Lung microvascular endothelial cell (primary cell): ENCODE results near the gene SLC22A2. TPM values are rescaled to one million over a fixed set of nuclear protein-coding genes. Genes with fewer than 3 reads are reported as not detected.
"Not testable (repeated sequence)": the region's sequence is repeated elsewhere in the genome, so short reads cannot be mapped to it uniquely, and the experiment has no call there.

Experiments
- DNase-seq, 2 donors: peaks; one replicate each; pipeline versions ENCODE4 v3.0.0 to v3.0.0-alpha.2; 2010; ENCODE audit warnings: low read depth in 2 of 2
- total RNA-seq: library from RNA; depleted of rRNA; stranded (reverse); fragments of >200 nt; gene quantifications from 2 replicates; pipeline ENCODE4 v1.2.1, GENCODE V29; 2014

Gene SLC22A2
- total RNA-seq: not detected in 2 replicates

DNA sequence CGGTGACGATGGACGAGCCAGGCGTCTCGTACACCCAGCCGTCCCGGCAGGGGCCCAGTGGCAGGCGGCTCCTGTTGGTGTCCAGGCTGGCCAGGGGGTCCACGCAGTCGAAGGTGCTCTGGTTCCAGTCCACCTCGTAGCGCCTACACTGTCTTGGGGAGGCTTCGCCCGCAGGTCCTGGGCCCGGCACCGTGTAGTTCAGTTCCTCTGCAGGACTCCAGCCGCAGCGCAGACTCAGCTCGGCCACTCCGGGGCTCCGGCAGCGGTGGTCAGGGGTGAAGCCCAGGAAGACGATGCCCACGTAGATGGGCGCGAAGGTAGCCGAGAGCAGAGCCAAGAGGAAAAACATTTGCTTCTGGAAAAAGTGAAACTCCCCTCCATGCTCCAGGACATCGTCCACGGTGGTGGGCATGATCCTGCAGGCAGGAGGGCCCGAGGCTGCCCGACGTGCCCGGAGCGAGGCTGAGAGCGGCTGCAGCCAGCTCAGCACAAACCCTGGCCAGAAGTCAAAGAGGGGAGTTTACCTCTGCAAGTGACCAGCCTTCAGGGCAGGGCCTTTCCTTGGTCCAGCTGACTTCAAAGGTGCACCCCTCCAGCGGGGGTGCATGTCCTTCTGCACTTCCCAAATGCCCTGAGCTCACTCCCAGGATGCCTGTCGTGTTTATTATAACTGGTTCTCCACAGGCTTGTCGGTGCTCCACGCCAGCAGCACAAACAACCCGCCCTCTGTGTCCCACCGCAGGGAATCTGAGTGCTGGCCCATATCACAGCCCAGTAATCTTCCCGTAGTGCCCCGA, at the start of gene SLC22A2:
Gene SLC22A2 (minus strand): TSS at position 476 of the 797 bp plus-strand sequence. CDS start 64 bp downstream, at position 412.
- no peak for DNase-seq

DNA sequence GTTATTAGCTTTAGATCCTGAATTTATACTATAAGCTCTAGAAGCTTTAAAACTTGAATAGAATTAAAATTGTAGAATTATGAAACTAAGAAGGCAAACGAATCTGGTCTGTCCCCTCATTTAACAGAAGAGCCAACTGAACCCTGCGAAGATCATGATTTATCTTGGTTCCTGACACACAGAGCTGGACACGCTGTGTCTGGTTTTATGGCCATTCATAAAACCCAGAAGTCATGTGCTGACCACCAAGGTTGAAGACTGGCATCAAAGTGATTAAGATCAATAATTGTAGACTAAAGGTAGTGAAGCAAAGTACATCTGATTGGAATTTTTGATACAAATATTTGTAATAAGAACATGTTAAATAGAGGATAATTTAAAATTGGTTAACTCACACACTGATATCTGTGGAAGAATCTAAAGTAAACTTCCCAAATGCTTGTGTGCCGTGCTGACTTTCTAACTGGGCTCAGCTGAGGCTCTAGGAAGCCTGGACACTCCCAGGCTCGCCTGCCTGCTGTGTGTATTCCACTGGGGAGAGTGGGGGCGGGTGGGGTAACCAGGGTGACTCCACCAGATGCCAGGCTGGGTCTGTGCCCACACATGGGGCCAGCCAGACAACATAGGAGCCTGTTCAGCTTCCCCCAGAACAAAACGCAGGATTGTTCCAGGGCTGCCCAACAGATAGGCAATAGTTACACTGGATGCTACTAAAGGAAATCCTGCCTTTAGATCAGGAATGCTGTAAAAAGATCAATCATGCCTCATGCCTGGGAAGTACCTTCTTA, 47.5 kb upstream of the SLC22A2 start:
- no peak for DNase-seq

DNA sequence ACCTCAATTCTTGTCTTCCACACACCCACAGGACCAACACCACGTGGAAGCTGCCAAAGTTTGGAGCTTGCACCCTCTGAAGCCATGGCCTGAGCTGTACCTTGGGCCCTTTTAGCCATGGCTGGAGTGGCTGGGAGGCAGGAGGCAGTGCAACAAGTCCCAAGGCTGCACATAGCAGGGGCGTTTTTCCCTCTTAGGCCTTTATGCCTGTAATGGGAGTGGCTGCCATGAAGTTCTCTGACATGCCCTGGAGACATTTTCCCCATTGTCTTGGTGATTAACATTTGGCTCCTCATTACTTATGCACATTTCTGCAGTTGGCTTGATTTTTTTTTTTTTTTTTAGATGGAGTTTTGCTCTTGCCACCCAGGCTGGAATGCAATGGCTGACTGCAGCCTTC, 45.2 kb upstream of the SLC22A2 start:
- DNase-seq: no peak

DNA sequence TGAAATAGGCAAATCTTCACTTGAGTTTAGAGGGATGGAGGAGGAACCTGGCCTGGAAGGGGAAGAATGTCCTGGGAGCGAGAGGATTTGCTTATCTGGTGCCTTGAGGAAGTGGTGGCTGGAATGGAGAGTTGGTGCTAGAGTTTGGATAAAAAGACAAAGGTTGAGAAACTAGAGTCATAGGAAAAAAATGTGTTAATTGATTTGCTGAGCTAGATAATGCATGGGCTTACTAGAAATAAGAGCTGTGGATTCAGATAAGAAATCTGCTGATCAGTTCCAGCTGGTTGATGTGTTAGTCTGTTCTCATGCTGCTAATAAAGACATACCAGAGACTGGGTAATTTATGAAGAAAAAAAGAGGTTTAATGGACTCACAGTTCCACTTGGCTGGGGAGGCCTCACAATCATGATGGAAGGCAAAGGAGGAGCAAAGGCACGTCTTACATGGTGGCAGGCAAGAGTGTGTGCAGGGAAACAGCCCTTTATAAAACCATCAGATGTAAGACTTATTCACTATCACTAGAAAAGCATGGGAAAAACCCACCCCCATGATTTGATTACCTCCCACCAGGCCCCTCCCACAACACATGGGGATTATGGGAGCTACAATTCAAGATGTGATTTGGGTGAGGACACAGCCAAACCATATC, 43.9 kb upstream of the SLC22A2 start:
- DNase-seq: not testable (repeated sequence)

DNA sequence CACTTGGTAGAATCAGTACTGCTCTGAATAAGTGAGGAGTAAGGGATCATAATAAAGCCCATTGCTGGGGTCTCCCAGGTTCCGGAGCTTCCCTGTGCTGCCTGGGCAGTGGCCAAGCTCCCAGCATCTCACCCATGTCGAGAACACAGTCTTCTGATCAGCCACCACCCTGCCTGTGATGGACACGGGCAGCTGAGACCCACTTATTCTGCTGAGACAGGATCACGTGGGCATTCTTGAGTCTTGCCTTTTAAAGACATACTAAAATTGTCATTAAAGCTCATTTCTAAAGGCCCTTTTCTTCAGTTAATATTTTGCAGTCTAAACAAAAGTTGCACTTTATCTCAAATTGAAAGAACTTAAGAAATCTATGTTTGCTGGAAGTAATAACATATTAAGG, 42.7 kb upstream of the SLC22A2 start:
- DNase-seq: no peak

DNA sequence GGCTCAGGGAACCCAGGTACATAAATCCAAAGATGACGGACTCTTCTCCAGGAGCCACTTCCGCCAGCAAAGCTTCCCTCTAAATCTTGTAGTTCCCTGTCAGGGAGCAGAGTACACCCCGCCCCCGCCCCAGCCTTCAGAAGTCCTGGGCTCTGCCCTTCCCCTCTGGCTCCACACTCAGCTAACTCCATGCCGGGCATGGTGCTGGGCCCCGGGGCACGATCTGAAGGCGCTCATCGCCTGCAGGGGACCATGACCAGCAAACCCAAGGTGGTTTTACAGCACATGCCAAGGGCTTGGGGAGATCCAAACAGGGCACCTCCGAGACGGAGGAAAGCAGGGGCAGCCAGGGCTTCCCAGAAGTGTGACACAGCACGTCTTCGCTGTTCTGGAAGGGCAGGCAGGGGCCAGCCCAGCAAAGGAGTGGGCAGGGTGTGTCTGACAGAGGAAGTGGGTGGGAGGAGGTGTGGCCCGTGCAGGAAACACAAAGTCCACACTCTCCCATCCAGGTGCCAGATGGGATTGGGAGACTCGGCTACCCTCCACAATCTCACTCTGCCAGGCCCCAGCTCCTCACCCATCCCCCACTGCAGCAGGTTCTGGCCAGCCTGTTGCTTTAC, 41.6 kb upstream of the SLC22A2 start:
- no peak for DNase-seq

DNA sequence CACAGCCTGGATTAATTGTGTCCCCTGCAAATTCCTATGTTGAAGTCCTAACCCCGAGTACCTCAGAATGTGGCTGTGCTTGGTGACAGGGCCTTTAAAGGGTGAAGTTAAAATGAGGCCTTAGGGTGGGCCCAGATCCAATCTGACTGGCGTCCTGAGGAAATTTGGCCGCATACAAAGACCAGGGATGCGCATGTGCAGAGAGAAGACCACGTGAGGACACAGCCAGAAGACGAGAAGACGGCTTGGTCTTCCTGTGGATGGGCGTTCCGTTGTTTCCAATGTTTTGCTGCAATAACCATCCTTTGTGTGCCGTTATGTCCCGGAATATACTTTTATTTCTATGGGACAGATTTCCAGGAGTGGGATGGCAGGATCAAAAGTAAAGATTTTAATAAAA, 40.9 kb upstream of the SLC22A2 start:
- DNase-seq: no peak

DNA sequence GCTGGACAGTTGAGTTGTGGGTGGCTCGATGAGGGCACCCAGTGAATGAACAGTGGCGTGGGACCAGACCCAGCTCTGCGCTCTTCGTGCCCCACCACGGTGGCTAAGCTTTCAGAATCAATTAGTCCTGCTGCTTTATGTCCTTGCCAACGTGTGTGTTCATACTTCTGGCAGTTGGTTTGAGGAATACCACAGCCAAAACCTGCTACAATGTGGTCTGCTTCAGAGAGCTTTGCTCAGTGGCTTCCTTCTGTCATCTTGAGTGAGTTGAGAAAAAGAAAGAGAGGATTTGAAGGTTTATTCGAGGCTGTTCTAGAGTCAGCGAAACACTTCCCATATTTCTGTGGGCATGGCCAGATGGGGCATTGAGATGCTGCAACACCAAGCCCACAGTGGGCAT, 39.5 kb upstream of the SLC22A2 start:
- no peak for DNase-seq

DNA sequence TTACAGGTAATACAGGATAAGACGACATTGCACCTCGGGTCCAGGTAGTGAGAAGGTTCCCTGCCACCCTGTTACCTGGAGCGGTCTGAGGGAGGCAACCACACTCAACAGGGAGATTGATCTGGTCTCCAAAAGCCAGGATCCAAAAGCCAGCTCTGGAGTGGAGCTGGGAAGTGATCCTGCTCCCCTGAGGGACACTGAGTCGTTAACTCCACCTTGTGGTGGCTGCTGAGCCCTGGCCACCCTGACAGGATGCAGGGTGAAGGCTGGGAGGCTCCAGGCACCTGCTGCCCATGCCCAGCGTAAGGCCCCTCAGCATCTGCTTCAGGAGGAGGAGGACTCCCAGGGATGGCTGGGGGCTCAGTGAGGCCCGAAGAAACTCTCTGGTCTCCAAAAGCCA, 38.7 kb upstream of the SLC22A2 start:
- DNase-seq: no peak

DNA sequence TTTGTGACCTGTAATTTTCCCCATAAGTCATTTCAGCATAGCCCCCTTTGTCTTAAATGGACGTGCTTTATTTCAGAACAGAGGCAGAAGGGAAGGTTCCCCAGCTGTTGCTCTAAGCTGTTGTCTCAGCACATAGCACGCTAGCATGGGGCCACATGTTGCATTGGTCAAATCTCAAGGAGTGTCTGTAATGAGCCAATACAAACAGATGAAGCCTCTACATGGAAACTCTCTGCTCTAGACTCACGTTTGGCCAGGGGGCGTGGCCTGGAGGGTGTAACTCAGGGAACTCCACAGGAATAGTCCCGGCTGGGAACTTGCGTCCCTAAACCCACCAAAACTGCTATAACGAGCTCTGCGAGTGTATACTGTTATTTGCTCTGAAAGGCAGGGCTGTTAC, 35.2 kb upstream of the SLC22A2 start:
- DNase-seq: no peak

DNA sequence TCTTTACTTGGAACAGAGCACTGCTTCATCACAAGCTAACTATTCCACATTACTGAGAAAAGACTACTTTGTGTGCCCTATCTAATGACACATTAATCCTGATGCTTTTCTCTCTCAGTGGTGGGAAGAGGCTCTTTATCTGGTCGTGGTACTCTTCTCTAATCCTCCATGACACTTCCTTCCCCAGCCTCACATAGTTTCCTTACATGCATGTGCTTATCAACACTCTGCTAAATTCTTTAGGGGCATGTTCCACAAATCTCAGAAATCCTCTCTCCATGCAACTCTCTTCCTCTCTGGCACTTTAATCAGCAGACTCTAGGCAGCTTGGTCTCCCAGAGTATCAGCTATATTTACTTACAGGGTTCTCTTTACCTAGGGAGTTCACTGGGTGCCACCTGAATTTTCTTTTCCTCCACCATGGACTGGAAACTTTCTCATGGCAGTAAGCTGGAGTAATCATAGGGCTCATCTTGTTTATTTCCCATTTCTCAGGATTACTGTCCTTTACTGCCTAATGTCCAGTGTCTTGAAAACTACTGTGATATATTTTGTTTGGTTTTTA, 27.0 kb upstream of the SLC22A2 start:
- DNase-seq: no peak

DNA sequence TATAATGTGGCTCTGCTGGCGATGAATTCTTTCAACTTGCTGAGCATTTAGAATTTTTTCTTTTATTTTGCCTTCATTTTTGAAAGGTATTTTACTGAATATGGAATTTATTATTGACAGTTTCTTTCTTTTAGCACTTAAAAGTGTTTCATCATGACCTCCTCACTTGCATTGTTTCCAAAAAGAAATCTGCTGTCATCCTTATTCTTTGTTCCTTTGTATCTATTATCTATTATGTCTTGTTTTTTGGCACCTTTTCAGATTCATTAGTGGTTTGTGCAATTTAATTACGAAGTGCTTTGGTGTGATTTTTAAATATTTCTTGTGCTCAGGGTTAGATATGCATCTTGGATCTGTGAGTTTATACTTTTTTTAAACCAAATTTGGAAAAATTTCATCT, 26.0 kb upstream of the SLC22A2 start:
- DNase-seq: no peak

DNA sequence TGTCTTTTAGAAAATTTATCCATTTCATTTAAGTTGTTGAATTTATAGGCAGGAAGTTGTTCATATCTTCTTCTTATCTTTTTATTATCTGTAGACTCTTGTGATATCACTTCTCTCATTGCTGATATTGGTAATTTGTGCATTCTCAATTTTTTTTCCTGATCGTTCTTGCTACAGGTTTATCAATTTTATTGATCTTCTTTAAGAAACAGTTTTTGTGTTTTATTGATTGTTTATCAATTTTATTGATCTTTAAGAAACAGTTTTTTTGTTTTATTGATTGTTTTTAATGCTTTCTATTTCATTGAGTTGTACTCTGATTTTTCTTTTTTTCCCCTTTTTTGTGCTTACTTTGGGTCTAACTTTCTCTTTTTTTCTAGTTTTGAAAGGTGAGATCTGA, 23.8 kb upstream of the SLC22A2 start:
- DNase-seq: no peak

DNA sequence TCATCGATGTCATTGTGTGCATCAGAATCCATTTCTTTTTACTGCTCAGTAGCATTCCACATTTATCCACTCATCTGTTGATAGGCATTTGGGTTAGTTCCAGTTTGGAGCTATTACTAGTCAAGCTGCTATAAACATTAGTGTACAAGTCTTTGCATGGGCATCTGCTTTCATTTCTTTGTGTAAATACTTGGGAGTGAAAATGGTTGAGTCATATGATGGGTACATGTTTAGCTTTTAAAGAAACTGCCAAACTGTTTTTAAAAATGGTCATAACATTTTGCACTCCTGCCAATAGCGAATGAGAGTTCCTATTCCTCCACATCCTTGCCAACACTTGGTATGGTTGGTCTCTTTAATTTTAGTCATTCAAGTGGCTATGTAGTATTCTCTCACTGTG, 21.2 kb upstream of the SLC22A2 start:
- DNase-seq: no peak

DNA sequence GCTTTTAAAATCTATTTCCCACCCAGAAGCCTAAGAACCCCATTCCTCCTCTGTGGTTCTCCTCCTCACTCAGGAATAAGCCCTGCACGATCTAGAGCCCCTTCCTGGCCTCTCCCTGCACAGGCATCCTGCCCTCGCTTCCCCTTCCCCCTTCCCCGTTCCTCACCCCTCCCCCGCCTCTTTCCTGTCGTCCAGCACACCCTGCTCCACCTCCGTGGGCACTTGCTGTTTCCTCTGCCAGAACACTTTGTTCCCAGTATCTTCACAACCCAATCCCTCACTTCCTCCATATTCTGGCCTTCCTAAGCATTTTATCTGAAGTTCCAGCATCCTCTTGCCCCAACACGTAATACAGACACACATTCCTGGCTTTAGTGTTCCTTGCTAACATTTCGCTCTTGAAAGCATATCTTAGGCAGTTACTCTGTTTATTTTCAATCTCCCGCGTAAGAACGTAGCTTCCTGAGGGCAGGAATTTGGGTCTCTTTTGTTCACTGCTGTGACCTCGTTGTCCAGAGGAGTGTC, 20.2 kb upstream of the SLC22A2 start:
- DNase-seq: no peak

DNA sequence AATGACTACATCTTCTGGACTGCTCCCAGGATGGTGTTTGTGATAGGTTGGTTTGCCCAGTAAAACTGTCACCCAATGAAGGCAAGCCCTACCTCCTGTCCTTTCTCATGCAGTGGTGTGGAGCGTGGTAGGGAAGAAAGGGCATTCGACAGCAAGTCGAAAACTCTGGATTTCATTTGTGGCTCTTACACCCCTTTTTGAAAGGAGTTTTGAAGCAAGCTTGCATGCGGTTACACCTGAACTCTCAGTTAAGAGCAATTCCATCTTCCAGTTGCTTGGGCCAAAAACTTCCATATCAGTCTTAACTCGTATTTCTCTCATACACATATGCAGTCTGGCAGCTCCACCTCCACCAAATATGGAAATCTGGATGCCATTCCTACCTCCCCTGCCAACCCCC, 19.7 kb upstream of the SLC22A2 start:
- DNase-seq: no peak

DNA sequence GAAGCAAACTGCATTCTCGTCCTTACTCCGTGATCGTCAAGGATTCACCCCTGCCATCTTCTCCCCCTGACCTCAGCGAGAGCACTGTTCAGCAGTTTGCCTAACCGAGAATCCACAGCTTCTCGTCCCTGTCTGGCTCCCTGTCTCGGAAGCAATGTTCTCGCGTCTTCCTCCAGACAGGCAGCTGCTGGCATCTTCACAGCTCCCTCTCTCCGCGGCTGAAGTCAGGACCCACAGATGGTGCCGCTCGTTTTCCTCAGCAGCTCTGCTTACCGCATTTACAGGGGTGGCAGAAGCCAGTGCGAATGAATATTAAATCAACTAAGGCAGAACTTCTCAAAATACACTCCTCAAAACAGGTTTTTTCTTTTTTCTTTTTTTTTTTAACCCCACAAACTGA, 18.9 kb upstream of the SLC22A2 start:
- no peak for DNase-seq

DNA sequence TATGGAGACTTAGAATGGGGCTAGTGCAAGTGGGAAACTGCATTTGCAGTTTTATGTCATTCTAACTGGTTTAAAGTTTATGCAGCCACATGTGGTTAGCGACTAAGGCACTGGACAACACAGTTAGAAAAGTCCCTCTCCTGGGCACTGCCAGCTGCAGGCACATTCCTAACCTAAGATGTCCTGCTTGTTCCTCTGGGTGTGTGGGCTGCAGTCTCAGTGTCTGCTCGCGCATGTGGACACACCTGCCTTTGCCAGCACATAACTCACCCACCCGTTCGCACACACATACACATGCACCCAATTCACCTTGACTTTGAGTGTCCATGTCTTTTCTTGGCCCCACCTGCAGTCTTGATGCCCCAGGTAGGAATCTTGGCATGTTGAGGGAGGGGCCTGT, 18.5 kb upstream of the SLC22A2 start:
- no peak for DNase-seq

DNA sequence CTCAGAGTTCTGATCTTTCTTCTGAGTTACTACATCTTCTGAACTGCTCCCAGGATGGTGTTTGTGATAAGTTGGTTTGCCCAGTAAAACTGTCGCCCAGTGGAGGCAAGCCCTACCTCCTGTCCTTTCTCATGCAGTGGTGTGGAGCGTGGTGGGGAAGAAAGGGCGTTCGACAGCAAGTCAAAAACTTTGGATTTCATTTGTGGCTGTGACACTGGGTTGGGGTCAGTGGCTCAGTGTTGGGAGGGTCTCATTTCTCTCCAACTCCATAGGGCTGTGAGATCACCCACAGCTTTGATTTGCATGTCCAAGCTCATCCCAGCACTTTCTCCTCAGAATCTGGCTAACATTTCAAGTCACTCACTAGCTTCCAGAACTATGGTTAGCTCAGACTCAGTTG, 17.5 kb upstream of the SLC22A2 start:
- no peak for DNase-seq

DNA sequence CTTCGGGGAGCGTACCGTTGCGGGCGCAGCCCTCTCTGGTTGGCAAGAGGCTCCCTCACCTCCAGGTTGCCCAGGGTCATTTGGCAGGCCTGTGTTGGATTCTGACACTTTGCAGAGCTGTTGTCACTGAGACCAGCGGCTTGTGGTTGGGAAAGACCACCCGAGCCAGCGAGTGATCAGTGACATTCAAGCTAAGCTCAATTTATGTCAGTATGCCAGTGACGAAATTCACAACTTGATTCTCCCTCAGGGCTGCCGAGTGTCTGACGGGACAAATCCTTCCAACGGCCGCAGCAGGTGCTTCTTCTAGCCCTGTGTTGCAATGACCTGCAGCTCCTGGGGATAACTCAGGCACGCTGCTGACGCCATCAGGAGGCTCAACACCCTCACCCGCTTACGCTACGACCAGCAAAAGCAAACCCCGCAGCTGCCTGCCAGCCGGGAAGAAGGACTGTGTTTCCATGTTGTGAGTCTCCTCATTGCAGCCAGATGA, 16.9 kb upstream of the SLC22A2 start:
- no peak for DNase-seq

DNA sequence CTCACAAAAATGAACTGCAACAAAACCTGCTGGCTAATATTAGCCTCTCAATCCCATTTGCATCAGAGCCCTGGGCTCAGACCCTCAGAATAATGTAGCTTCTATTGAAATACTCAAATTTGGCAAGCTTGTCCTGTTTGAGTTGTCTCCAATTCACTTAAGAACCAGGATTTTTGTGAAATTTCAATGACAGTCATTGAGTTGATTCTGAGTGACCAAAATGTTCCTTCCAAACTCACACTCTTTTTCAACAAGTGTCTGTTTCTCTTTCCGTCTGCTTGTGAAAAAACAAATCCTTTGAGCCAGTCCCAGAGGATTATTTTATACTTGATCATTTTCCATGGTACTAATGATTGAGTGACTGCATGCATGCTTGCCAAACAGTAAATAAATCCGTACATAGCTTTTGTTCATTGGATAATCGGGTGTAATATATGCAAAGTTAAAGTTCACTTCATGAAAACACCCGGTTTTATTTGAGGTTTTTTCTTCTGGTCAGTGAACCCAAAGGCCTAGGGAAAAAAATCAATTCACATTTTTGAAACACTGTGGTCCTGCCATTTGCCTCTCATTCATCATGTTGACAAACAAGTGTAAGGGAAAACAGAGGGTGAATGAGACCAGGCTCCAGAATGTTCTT, 16.4 kb upstream of the SLC22A2 start:
- DNase-seq: no peak
